Psoas muscle (tissue), 8 donors: Measurements from ENCODE around the gene CC2D1B. TPM values are rescaled to one million over a fixed set of nuclear protein-coding genes. Genes with fewer than 3 reads are reported as not detected.

Experiments used
- ATAC-seq, 4 donors: fragments of 200-7000 bp; cut with Tn5 transposase; one replicate each; pipeline ENCODE4 v1.9.1; 2020; ENCODE audit warnings: moderate library complexity in 3 of 4, mild to moderate bottlenecking in 2 of 4
- DNase-seq, 2 donors: peaks; one replicate each; pipeline ENCODE4 v3.0.0-alpha.2; 2020
- H3K27ac ChIP-seq: fragments of 200-600 bp; one replicate; pipeline ENCODE4 v1.8.0; 2022
- H3K27me3 ChIP-seq, 3 donors: fragments of 200-600 bp in 1 of 3; one replicate each; pipeline versions ENCODE4 v1.6.1 to v1.8.0; 2013 to 2022; ENCODE audit warnings: low read length in 2 of 3, mild to moderate bottlenecking in 2 of 3, moderate library complexity in 1 of 3; ENCODE audit not compliant: insufficient read depth in 3 of 3
- H3K36me3 ChIP-seq, 2 donors: fragments of 200-600 bp in 1 of 2; one replicate each; pipeline versions ENCODE4 v1.6.1 to v1.8.0; 2013 to 2022; ENCODE audit warnings: low read depth in 1 of 2, mild to moderate bottlenecking in 1 of 2, moderate library complexity in 1 of 2; ENCODE audit not compliant: insufficient read depth in 1 of 2
- H3K4me1 ChIP-seq: fragments of 200-600 bp; one replicate; pipeline ENCODE4 v1.8.0; 2022
- H3K4me3 ChIP-seq: fragments of 200-600 bp; one replicate; pipeline ENCODE4 v1.8.0; 2022; ENCODE audit warnings: mild to moderate bottlenecking
- H3K9me3 ChIP-seq: fragments of 200-600 bp; one replicate; pipeline ENCODE4 v1.8.0; 2022
- CTCF ChIP-seq: fragments of 200-600 bp; IDR thresholded peaks from one replicate; pipeline ENCODE4 v1.8.0; 2022; ENCODE audit warnings: antibody characterized with exemption
- WGBS, 3 donors: extraction: QIAGEN DNeasy Blood & Tissue Kit; methylation state at CpG; one replicate each; pipeline versions ENCODE4 v1.1.6 to v1.1.7; 2013; 5-methylcytosine and 5-hydroxymethylcytosine counted together
- intact Hi-C, 2 donors: fragments of 100-400 bp; cut with DNase I; formaldehyde crosslinking; loops; one replicate each; pipeline versions ENCODE4 v1.11.0 to v1.14.2; 2022
- polyA plus RNA-seq, 3 donors: library from polyadenylated mRNA; stranded (reverse); fragments of 200-250 nt; gene quantifications; one replicate each; pipeline ENCODE4 v1.2.3, GENCODE V29; 2013
- total RNA-seq, 4 donors: library from RNA; stranded (reverse); fragmentation: NEBNext Ultra II Directional in 2 of 4; extraction: Animal tissue kit (Norgen Biotek cat#: 25700) in 2 of 4; gene quantifications; one replicate each; pipeline versions ENCODE4 v1.2.1 to v1.2.4, GENCODE V29; 2021 to 2023
- donor health status: healthy with polysubstance abuse.
- donor health status: DM: no; HTN: no; CAD: no; lungs with moderate emphysema.
- donor health status: Bipolar disorder and iron deficiency.
- donor health status: healthy.
- donor health status: DM: yes; HTN: yes; CAD: no.
- donor health status: DM: no; HTN: no; CAD: no.
- donor health status: DM: no; HTN: no; CAD: no.
- donor health status: DM: yes; HTN: yes; CAD: no.

The CC2D1B gene
- total and polyA plus RNA-seq, 7 donors: 21.9 to 47.8 (median 31.7) TPM

GRCh38 chr1:52404975-52405338 is 39.0 kb upstream of the CC2D1B start:
- intact Hi-C loops: loop anchor here in 1 of 2 donors (2.0 kb wide), 1 partner anchor 38 kb away; the partner anchor contains the start of gene CC2D1B
- no peak for TF ChIP-seq CTCF
- peak overlapping the region; percentile 95 for H3K27ac ChIP-seq
- WGBS, 3 donors: 1 to 2% (median 2%) methylated on average over 8 of the region's 8 CpGs
- H3K9me3 ChIP-seq: no peaks in the 10 kb centered on the region
- DNase-seq: no peak
- H3K36me3 ChIP-seq: peaks cover 6 to 43% of the 10 kb centered on the region in 2 donors
- H3K27me3 ChIP-seq: no peaks in the 10 kb centered on the region
- peak overlapping the region; percentile 92 for H3K4me3 ChIP-seq
- no peak for ATAC-seq
- H3K4me1 ChIP-seq: peaks cover 15% of the 10 kb centered on the region

- Histone ChIP-seq H3K4me3 (peak within 1 kb of the TSS; percentile 92), H3K4me1 (peaks cover 15% of the 10 kb centered on the region), H3K36me3 (peaks cover 6 to 37% of the 10 kb centered on the region in 2 donors), H3K27ac (peak within 1 kb of the TSS; percentile 95), H3K9me3 (no peaks in the 10 kb centered on the region), H3K27me3 (no peaks in the 10 kb centered on the region)
- 0% methylated on average over 57 of the region's 57 CpGs for WGBS, 3 donors
- TF ChIP-seq CTCF: peak; percentile 57
- intact Hi-C loops: loop anchor here in 1 of 2 donors (2.0 kb wide), 1 partner anchor 38 kb away; the partner anchor contains the start of gene CC2D1B
- DNase-seq (peak; percentile 95 to 98), ATAC-seq (peak; percentile 99 to 100 (median 99))
These were observed 38.3 kb upstream of the CC2D1B start, which contains the start of the genes ORC1 and PRPF38A for GRCh38 chr1:52404116-52404974. Gene ORC1 (minus strand): TSS chr1:52404423. CDS start chr1:52402223, 2,200 bp downstream. Gene PRPF38A (plus strand): TSS chr1:52404602. CDS start chr1:52404750, 148 bp downstream.

GRCh38 chr1:52403566-52404115 is 37.6 kb upstream of the CC2D1B start:
- no peaks in the 10 kb centered on the region for H3K27me3 ChIP-seq
- WGBS, 3 donors: 1 to 2% (median 1%) methylated on average over 16 of the region's 16 CpGs
- no peak for DNase-seq
- ATAC-seq: peak; percentile 12 to 37 (median 28)
- H3K9me3 ChIP-seq: no peaks in the 10 kb centered on the region
- intact Hi-C loops: loop anchor here in 1 of 2 donors (2.0 kb wide), 1 partner anchor 37 kb away; the partner anchor contains the start of gene CC2D1B
- no peak for TF ChIP-seq CTCF
- H3K36me3 ChIP-seq: peaks cover 3 to 30% of the 10 kb centered on the region in 2 donors
- H3K4me1 ChIP-seq: peaks cover 15% of the 10 kb centered on the region
- H3K4me3 ChIP-seq: peak overlapping the region; percentile 92
- H3K27ac ChIP-seq: peak overlapping the region; percentile 95

GRCh38 chr1:52402860-52403240 is 36.8 kb upstream of the CC2D1B start:
- H3K4me1 ChIP-seq: peaks cover 15% of the 10 kb centered on the region
- ATAC-seq (no peak), DNase-seq (no peak)
- 59 to 67% (median 61%) methylated on average over 3 of the region's 3 CpGs for WGBS, 3 donors
- no peak overlapping the region for H3K27ac ChIP-seq
- peaks cover 0 to 22% of the 10 kb centered on the region in 2 donors for H3K36me3 ChIP-seq
- no peaks in the 10 kb centered on the region for H3K9me3 ChIP-seq
- intact Hi-C loops: no loop called here
- H3K27me3 ChIP-seq: no peaks in the 10 kb centered on the region
- no peak overlapping the region for H3K4me3 ChIP-seq
- no peak for TF ChIP-seq CTCF
